Measurements from ENCODE around the gene DHRS7C. TPM values are rescaled to one million over a fixed set of nuclear protein-coding genes. Genes with fewer than 3 reads are reported as not detected.

DHRS7C gene
- total and polyA plus RNA-seq, 11 donors, result 1.8 to 71.2 (median 23.4) TPM

DNA sequence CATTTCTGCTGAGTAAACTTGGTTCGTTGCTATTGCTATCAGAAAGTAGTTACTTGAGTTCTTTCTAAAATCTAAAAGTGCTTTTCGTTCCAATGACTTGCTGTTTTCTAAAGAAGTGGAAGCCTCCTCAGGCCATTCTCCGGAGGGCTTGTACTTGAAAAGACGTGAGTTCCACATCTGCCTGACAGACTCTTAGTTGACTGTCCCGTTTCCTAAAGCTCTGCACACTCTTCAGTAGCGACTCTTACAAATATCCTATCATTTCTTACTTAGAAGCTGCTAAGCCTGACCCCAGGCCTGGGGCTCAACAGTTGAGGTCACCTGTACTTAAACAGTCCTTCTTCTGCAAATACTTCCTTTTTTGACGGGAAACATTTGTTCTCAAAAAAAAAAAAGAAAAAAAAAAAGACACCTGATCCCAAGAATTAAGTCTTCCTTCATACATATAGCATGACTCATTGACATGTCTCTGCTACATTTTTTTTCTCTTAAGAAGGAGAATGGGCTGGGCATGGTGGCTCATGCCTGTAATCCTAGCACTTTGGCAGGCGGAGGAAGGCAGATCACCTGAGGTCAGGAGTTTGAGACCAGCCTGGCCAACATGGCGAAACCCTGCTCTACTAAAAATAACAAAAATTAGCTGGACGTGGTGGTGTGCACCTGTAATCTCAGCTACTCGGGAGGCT lies 61.5 kb downstream of the DHRS7C start:
- H3K36me3 ChIP-seq, result no peaks in the 10 kb centered on the region
- TF ChIP-seq CTCF (IDR thresholded peaks at IDR 0.05) (no peak), POLR2A (IDR thresholded peaks at IDR 0.05) (no peak)
- ATAC-seq (no peak), DNase-seq (no peak)
- H3K4me1 ChIP-seq, result no peaks in the 10 kb centered on the region
- no peaks in the 10 kb centered on the region for H3K9me3 ChIP-seq
- no peak overlapping the region for H3K4me3 ChIP-seq
- H3K27ac ChIP-seq, result no peak overlapping the region
- WGBS, 4 donors, result 72 to 80% (median 76%) methylated on average over 11 of the region's 11 CpGs
- peaks cover 0 to 32% (median 9%) of the 10 kb centered on the region in 9 donors for H3K27me3 ChIP-seq
- intact Hi-C loops (cut with DNase I), result loop anchor here in 9 of 10 donors (2.0 to 10.0 kb wide), 9 partner anchors 37 to 895 kb away; partner anchors contain the start of genes CFAP52 (in 1 of the 9) and STX8 (in 1 of the 9)

DNA sequence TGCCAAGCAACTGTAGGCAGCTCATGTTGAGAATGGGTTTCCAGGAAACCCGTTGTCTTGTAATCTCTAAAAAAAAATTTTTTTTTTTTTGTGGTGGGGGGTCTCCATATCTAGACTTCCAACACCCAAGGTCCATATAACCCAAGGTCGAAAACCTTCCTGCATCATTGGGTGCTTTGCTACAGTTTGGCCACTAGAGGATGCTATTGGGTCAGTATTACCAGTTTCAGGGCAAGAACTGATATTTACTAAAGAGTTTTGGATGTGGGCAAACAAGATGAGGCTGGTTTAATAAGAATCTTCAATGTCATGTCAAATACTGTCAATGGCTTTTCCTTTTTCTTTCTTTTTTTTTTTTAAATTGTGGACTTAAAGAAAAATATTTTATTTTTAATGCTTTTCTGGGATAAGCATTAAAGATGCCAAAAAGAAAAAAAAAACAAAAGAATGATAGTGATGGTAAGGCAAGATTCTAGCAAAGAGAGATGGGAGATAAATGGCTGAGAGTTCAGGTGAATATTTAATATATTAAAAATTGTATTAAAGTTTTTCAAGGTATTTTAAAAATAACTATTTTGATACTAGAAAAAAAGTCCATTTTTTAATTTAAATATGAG lies 62.2 kb downstream of the DHRS7C start:
- Histone ChIP-seq H3K36me3 (no peaks in the 10 kb centered on the region), H3K27me3 (peaks cover 0 to 34% (median 9%) of the 10 kb centered on the region in 9 donors), H3K4me3 (no peak overlapping the region), H3K27ac (no peak overlapping the region), H3K9me3 (no peaks in the 10 kb centered on the region), H3K4me1 (no peaks in the 10 kb centered on the region)
- TF ChIP-seq CTCF (IDR thresholded peaks at IDR 0.05) (peak; percentile 90 to 97 (median 94)), POLR2A (IDR thresholded peaks at IDR 0.05) (no peak)
- intact Hi-C loops (cut with DNase I), result loop anchor here in 7 of 10 donors (2.0 to 10.0 kb wide), 9 partner anchors 38 to 896 kb away; partner anchors contain the start of genes CFAP52 (in 1 of the 7) and STX8 (in 1 of the 7)
- ATAC-seq (peak in 3 of 4 donors; percentile 54 to 63 (median 61)), DNase-seq (no peak)
- WGBS, 4 donors, result 2 to 5% (median 3%) methylated on average over 2 of the region's 2 CpGs

DNA sequence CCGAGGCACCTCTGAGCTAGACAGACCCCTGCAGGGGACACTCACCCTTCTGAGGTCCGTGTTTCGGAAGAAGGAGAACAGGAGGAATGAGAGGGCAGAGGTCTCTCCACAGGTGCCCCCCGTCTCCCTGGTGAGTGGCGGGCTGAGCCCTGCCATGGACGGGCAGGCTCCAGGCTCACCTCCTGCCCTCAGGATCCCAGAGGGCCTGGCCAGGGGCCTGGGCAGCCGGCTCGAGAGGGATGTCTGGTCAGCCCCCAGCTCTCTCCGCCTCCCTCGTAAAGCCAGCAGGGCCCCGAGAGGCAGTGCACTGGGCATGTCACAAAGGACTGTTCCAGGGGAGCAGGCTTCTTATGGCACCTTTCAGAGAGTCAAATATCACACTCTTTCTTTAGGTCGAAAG lies 62.8 kb downstream of the DHRS7C start:
- Histone ChIP-seq H3K27ac (no peak overlapping the region), H3K4me1 (no peaks in the 10 kb centered on the region), H3K36me3 (no peaks in the 10 kb centered on the region), H3K27me3 (peaks cover 0 to 34% (median 9%) of the 10 kb centered on the region in 9 donors), H3K9me3 (no peaks in the 10 kb centered on the region), H3K4me3 (no peak overlapping the region)
- intact Hi-C loops (cut with DNase I), result loop anchor here in 7 of 10 donors (2.0 to 10.0 kb wide), 9 partner anchors 39 to 896 kb away; partner anchors contain the start of genes CFAP52 (in 1 of the 7) and STX8 (in 1 of the 7)
- no peak for TF ChIP-seq POLR2A (IDR thresholded peaks at IDR 0.05)
- TF ChIP-seq CTCF (IDR thresholded peaks at IDR 0.05), result no peak
- DNase-seq, result no peak
- 68 to 80% (median 76%) methylated on average over 7 to 12 of the region's 12 CpGs for WGBS, 4 donors
- ATAC-seq, result peak in 1 of 4 donors; percentile 13

DNA sequence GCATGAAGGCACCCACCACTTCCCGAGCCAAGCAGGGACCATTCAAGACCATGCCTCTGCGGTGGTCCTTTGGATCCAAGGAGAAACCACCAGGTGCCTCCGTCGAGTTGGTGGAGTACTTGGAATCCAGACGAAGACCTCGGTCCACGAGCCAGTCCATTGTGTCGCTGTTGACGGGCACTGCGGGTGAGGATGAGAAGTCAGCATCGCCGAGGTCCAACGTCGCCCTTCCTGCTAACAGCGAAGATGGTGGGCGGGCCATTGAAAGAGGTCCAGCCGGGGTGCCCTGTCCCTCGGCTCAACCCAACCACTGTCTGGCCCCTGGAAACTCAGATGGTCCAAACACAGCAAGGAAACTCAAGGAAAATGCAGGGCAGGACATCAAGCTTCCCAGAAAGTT lies 63.4 kb downstream of the DHRS7C start:
- no peak for TF ChIP-seq CTCF (IDR thresholded peaks at IDR 0.05)
- no peak for TF ChIP-seq POLR2A (IDR thresholded peaks at IDR 0.05)
- intact Hi-C loops (cut with DNase I), result loop anchor here in 7 of 10 donors (2.0 to 10.0 kb wide), 9 partner anchors 39 to 897 kb away; partner anchors contain the start of genes CFAP52 (in 1 of the 7) and STX8 (in 1 of the 7)

More for the DNA sequence above, 63.4 kb downstream of the DHRS7C start:
- H3K36me3 ChIP-seq, result no peaks in the 10 kb centered on the region
- H3K4me3 ChIP-seq, result no peak overlapping the region
- no peaks in the 10 kb centered on the region for H3K4me1 ChIP-seq
- 90 to 95% (median 93%) methylated on average over 10 to 18 of the region's 18 CpGs for WGBS, 4 donors
- ATAC-seq, result no peak
- no peak overlapping the region for H3K27ac ChIP-seq
- no peak for DNase-seq
- H3K9me3 ChIP-seq, result no peaks in the 10 kb centered on the region
- peaks cover 0 to 34% (median 9%) of the 10 kb centered on the region in 9 donors for H3K27me3 ChIP-seq

Data from heart left ventricle (tissue), 16 donors.